ENCODE data around the gene RAB40C.

RAB40C gene

GRCh38 chr16:672851-673250 lies 83.0 kb downstream of the RAB40C start:
- no peaks in the 10 kb centered on the region for H3K9me3 Mint-ChIP-seq (ENCODE audit: low read depth)
- H3K4me3 Mint-ChIP-seq = no peak overlapping the region
- H3K36me3 Mint-ChIP-seq = no peaks in the 10 kb centered on the region
- no peaks in the 10 kb centered on the region for H3K27me3 Mint-ChIP-seq
- no peak overlapping the region for H3K27ac Mint-ChIP-seq
- H3K4me1 Mint-ChIP-seq (ENCODE audit: low read depth) = peaks cover 5% of the 10 kb centered on the region

GRCh38 chr16:673399-673991 lies 83.6 kb downstream of the RAB40C start:
- peaks cover 5% of the 10 kb centered on the region for H3K4me1 Mint-ChIP-seq (ENCODE audit: low read depth)
- H3K27me3 Mint-ChIP-seq = no peaks in the 10 kb centered on the region
- no peak overlapping the region for H3K27ac Mint-ChIP-seq
- no peak overlapping the region for H3K4me3 Mint-ChIP-seq
- no peaks in the 10 kb centered on the region for H3K36me3 Mint-ChIP-seq
- H3K9me3 Mint-ChIP-seq (ENCODE audit: low read depth) = no peaks in the 10 kb centered on the region

GRCh38 chr16:674214-674881 lies 84.5 kb downstream of the RAB40C start:
- Mint-ChIP-seq H3K4me1 (ENCODE audit: low read depth) (peaks cover 7% of the 10 kb centered on the region), H3K27ac (no peak overlapping the region), H3K36me3 (no peaks in the 10 kb centered on the region), H3K27me3 (no peaks in the 10 kb centered on the region), H3K4me3 (peak overlapping the region; percentile 35), H3K9me3 (ENCODE audit: low read depth) (no peaks in the 10 kb centered on the region)

GRCh38 chr16:674968-675883 lies 85.4 kb downstream of the RAB40C start, which contains the start of gene RHBDL1:
Gene RHBDL1, plus strand, starts transcription at chr16:675671. Its CDS starts 120 bp downstream, at chr16:675791.
- Mint-ChIP-seq H3K36me3 (no peaks in the 10 kb centered on the region), H3K4me1 (ENCODE audit: low read depth) (peaks cover 5% of the 10 kb centered on the region), H3K9me3 (ENCODE audit: low read depth) (no peaks in the 10 kb centered on the region), H3K27me3 (no peaks in the 10 kb centered on the region), H3K27ac (no peak within 1 kb of the TSS), H3K4me3 (peak within 1 kb of the TSS; percentile 35)

- no peaks in the 10 kb centered on the region for H3K9me3 Mint-ChIP-seq (ENCODE audit: low read depth)
- no peaks in the 10 kb centered on the region for H3K36me3 Mint-ChIP-seq
These were observed 86.2 kb downstream of the RAB40C start for GRCh38 chr16:675884-676564.

GRCh38 chr16:676565-676902 lies 86.7 kb downstream of the RAB40C start:
- Mint-ChIP-seq H3K4me1 (ENCODE audit: low read depth) (peaks cover 11% of the 10 kb centered on the region), H3K9me3 (ENCODE audit: low read depth) (no peaks in the 10 kb centered on the region), H3K36me3 (no peaks in the 10 kb centered on the region), H3K4me3 (no peak overlapping the region), H3K27ac (no peak overlapping the region), H3K27me3 (no peaks in the 10 kb centered on the region)

More at GRCh38 chr16:675884-676564, 86.2 kb downstream of the RAB40C start:
- no peak overlapping the region for H3K4me3 Mint-ChIP-seq
- H3K27ac Mint-ChIP-seq = no peak overlapping the region
- H3K4me1 Mint-ChIP-seq (ENCODE audit: low read depth) = peaks cover 7% of the 10 kb centered on the region
- no peaks in the 10 kb centered on the region for H3K27me3 Mint-ChIP-seq

- H3K27me3 Mint-ChIP-seq = no peaks in the 10 kb centered on the region
- no peaks in the 10 kb centered on the region for H3K9me3 Mint-ChIP-seq (ENCODE audit: low read depth)
- H3K36me3 Mint-ChIP-seq = no peaks in the 10 kb centered on the region
- no peak overlapping the region for H3K4me3 Mint-ChIP-seq
- peaks cover 15% of the 10 kb centered on the region for H3K4me1 Mint-ChIP-seq (ENCODE audit: low read depth)
- no peak overlapping the region for H3K27ac Mint-ChIP-seq
These were observed 87.0 kb downstream of the RAB40C start for GRCh38 chr16:676913-677312.

DNA sequence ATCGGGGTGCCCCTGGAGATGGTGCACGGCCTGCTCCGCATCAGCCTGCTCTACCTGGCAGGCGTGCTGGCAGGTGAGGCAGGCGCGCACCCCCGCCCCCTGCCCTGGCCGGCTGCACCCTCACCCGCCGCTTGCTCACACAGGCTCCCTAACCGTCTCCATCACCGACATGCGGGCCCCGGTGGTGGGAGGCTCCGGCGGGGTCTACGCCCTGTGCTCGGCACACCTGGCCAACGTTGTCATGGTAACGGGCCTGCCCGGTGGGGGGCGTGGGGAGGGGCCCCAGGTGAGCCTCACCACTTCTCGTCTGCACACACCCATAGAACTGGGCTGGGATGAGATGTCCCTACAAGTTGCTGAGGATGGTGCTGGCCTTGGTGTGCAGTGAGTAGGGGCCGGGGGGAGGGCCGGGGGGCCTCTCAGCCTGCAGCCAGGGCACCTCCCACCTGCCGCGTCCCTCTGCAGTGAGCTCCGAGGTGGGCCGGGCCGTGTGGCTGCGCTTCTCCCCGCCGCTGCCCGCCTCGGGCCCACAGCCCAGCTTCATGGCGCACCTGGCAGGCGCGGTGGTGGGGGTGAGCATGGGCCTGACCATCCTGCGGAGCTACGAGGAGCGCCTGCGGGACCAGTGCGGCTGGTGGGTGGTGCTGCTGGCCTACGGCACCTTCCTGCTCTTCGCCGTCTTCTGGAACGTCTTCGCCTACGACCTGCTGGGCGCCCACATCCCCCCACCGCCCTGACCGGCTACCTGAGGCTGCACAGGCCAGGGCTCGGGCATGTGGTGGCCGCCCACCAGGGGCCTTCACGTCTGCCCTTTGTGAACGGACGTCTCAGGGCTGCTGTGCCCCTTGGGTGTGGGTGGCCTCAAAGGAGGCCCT lies 87.7 kb downstream of the RAB40C start:
- H3K36me3 Mint-ChIP-seq = peaks cover 1% of the 10 kb centered on the region
- no peak overlapping the region for H3K27ac Mint-ChIP-seq
- H3K27me3 Mint-ChIP-seq = no peaks in the 10 kb centered on the region
- no peak overlapping the region for H3K4me3 Mint-ChIP-seq
- peaks cover 17% of the 10 kb centered on the region for H3K4me1 Mint-ChIP-seq (ENCODE audit: low read depth)
- H3K9me3 Mint-ChIP-seq (ENCODE audit: low read depth) = no peaks in the 10 kb centered on the region

DNA sequence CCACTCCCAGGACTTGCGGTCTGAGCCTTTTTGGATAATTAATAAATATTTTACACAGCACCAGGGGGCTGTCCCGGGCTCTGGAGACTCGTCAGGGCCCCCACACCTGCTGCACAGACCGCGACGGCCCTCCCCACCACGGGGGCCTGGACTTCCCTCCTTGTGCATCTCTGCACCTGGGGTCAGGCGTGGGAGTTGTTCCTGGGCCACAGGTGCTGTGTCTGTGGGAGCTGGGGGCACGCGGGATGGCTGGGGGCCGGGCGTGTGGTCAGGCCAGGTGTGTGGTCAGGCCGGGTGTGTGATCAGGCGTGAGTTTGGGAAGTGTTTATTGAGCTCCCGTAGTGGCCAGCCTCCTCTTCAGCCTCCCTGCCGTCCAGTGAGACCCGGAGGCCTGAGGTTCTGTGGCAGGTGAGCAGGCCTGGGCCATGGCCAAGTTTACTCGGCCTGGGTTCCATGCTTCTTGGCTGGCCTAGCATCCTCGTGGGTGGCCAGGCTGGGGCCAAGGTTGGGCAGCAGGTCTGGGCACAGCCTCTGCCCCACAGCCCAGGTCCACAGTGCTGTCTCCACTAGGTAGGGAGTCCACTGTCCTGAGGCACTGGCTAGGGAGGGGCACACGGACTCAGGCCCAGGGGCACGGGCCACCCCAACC lies 88.5 kb downstream of the RAB40C start:
- Mint-ChIP-seq H3K4me1 (ENCODE audit: low read depth) (peaks cover 18% of the 10 kb centered on the region), H3K36me3 (peaks cover 2% of the 10 kb centered on the region), H3K27ac (no peak overlapping the region), H3K9me3 (ENCODE audit: low read depth) (no peaks in the 10 kb centered on the region), H3K27me3 (no peaks in the 10 kb centered on the region), H3K4me3 (no peak overlapping the region)

Measured in activated naive CD8-positive, alpha-beta T cell (primary cell).